ENCODE measurements around the gene CWC22. TPM values are rescaled to one million over a fixed set of nuclear protein-coding genes. Genes with fewer than 3 reads are reported as not detected.
"Not testable (repeated sequence)": the region's sequence is repeated elsewhere in the genome, so short reads cannot be mapped to it uniquely, and the experiment has no call there.

CWC22 gene
- polyA plus RNA-seq, 10 donors, result 19.0 to 25.3 (median 22.9) TPM

DNA sequence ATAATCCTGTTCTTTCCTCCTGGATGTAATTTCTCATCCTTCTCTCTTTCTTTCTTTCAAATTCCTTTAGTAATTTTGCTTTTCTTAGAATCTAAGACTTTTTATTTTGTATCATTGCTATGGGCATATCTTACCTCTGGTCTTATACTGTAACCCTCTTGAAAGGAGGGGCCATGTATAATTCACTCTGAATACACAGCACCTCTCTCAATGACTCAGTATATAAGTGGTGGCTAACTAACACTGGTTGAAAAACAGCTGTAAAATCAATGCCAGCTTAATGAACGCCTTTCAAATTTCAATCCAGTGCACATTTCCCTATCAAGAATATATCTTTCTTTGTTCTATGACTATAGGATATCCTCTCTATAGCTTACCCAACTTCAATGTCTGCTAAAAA lies 53.7 kb downstream of the CWC22 start:
- DNase-seq, result no peak

DNA sequence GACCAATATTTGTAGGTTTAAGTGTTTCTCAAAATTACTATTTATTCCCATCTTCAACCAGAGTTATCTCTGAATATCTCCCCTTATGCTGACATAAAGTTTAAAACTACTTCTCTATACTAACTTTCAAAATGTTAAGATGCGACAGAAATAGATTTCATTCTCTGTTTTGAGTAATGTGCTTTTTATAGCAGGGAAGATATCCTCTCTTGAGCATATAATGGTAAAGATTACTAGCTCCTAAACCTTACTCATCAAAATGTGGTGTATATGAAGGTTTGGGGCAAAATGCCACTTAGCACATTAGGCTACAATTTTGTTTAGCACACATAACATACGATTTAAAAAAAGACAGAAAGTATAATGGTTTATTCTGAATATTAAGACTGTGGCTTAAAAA lies 54.4 kb downstream of the CWC22 start:
- no peak for DNase-seq

DNA sequence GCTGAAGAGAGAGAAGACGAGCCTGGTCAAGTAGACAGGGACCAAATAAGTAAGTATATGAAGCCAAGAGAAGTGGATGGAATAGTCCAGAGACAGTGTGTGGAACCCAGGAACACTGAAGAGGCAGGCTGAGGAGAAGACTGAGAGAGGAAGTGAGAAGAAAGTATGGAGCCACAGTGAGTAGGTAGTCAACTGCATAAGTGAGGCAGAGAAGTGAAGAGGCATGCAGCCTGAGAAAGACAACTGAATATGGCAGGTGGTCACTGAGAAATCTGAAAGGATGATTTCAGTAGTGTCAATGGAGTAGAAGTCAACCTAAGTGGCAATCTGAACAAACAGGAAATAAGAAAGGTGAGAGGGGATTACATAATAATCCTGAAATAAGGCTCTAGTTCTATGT lies 55.4 kb downstream of the CWC22 start:
- no peak for DNase-seq

DNA sequence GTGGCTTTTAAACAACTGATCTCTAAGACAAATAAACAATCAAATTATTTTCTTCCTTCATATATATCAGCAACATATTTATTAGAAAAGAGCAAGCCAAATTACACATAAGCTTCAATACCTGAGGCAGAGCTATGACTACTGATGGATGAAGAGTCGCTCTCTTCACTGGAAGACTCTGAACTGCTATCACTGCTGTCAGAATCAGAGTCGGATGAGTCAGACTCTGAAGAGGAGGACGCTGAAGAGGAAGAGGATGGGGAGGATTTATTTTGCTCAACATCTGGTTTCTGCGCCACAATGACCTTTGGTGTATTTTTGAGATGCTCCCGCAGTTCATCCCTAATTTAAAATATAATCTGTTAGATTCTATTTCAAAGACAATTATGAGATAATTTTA lies 56.7 kb downstream of the CWC22 start:
- DNase-seq, result no peak

DNA sequence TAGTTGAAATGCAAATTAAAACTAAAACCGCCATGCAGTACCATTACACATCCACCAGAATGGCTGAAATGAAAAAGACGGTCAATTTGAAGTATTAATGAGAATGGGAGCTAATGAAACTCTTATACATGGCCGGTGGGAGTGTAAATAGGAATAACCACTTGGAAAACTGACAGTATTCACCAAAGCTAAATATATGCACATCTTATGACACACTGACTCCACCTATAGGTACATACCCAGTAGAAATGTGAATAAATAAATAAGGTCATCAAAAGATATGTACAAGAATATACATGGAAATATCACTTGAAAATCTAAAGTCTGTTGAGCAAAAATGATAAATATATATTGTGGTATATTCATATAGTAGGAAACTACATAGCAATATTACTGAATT lies 57.7 kb downstream of the CWC22 start:
- no peak for DNase-seq

DNA sequence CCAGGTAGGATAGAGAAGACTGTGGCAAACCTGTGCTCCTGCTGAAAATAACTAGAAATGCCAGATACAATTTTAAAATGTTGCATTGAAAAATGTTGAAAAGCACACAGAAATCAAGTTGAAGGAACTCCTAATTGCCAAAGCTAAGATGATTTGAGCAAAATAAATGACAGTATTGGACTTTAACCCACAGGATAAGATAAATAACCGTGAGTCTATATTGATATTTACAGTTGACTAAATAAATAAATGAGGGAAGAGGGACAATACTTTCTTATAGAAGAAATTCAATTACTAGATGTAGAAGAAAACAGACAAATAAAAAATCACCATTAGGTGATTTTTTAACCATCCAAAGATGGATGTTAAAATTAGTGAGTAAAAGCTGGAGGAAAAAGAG lies 59.0 kb downstream of the CWC22 start:
- DNase-seq, result no peak

DNA sequence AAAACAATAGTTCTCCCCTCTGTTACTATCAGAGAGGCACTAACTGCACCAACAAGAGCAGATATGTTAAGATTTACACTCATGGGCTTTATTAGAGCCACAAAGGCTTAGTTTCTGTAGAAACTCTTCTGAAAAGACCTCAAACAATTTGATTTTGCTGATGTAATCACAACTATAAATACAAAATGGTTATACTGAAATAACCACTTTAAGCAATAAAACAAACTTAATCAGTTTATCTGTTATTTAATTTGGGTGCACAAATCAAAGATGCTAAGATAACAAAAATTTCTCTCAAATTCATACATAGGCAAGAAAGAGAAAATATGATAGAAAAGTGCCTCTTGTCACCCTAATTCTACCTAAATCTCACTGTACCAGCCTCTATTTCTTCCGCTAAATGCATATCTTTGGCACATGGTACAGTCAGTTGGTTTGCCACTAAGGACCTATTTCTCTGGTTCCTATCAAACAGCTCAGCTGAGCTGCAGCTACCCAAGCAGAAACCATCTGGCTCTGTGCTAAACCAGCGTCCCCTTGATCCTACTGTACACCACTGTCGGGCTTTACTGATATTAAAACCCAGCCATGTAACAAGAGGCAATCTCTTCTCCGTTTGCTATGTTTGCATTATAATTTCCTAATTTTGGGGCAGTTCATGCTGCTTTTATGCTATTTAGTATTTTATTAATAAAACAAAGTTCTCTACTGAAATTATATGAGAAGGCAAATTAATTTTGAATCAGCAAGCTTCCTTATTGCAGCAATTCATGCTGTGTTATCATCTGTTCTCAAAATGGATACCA lies 60.1 kb downstream of the CWC22 start:
- DNase-seq, result no peak

DNA sequence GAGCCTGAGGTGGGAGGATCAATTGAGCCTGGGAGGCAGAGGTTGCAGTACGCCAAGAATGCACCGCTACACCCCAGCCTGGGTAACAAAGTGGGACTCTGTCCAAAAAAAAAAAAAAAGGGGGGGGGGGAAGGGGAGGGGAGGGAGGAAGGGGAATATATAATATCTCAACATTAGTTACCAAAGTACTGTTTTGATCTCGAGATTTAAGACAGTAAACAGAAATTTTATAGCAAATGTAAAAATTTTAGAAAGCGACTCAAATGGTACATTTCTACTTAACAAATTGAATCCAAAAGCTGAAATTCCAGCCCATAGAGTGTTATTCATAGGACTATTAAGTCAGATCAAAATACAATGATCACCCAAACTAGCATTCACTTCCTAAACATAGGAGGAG lies 60.8 kb downstream of the CWC22 start:
- no peak for DNase-seq

DNA sequence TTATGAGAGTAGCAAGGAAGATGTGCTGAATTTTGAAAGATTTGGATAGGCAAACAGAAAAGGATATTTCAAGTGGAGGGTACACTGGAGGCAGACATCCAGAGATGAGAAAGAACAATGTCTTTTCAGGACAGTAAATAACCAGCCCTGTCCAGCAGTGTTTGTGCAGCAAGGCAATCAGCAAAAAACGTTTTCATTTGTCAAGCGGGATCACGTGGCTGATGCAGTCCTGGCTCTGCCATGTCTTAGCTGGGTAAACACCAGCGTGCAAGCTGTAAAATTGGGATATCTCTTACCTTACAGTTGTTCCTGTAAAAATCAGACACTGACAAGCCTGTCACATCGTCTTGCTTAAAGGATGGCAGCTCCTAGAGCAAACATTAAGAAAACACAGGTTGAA lies 67.8 kb downstream of the CWC22 start:
- DNase-seq, result no peak

DNA sequence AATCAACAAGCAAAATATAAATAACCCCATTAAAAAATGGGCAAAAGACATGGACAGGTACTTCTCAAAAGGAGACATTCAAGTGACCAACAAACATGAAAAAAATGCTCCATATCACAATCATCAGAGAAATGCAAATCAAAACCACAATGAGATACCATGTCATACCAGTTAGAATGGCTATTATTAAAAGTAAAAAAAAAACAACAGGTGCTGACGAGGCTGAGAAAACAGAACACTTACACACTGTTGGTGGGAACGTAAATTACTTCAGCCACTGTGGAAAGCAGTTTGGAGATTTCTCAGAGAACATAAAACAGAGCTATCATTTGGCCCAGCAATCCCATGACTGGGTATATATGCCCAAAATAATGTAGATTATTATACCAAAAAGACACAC lies 69.1 kb downstream of the CWC22 start:
- DNase-seq, result no peak

DNA sequence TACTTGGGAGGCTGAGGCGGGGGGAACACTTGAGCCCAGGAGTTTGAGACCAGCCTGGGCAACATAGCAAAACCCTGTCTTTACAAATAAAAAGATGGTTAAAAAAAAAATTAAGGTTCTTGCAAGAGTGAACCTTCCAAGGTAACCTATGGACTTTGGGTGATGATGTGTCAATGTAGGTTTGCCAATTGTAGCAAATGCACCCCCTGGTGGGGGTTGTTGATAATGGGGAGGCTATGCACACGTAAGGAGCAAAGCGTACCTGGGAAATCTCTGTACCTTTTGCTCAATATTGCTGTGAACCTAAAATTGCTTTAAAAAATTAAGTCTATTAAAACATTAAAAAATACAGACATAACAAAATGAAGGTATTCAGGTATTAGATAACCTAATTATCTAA lies 70.4 kb downstream of the CWC22 start:
- no peak for DNase-seq

DNA sequence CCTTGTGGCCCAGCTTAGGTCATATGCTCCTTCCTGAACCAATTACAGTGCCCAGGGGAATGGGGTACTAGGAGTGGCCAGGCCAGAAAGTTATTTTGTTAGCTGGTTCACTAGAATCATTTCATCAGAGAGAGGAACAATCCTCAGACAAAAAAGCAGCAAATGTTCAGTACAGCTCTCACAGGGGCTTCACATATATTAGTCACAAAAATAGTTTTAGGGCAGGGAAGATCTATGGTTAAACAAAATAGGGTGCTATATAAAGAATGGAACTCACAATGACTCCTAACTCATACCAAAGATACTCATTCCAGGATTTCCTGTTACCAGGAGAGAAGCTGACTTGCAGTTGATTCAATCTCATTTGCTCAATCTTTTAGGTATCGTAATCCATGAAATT lies 71.0 kb downstream of the CWC22 start:
- DNase-seq, result no peak

DNA sequence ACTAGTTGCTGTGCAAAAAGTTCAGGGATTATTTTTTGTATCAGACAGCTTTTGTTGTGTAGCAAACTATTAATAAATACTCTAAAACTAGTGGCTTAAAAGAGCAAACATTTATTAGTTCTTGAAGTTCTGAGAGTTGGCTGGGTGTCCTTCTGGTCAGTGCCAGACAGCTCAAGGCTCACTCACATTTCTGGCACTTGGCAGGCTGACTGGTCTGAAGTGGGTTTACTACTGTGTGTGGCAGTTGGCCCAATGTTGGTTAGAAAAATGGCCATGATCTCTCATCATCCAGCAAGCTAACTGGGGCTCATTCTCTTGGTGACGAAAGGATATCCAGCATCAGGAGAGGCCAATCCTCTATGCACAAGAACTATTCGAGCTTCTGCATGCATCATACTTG lies 74.3 kb downstream of the CWC22 start:
- no peak for DNase-seq

DNA sequence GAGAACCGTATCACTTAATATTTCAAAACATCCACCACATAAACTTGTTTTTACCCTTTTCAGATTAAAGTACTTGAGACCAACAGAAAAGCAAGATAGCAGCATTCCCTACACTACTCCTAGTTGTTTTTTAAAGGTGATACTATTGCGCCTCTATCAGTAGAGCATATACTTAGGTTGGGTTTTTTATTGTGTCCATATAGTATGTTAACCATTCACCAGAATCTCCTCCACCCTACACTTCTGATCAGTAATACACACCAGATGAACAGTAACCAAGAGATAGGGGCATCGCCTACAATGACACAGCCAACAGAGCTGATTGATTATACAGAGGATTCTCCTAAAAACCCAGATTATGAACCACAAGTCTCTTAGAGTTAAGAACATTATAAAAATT lies 75.6 kb downstream of the CWC22 start:
- no peak for DNase-seq

DNA sequence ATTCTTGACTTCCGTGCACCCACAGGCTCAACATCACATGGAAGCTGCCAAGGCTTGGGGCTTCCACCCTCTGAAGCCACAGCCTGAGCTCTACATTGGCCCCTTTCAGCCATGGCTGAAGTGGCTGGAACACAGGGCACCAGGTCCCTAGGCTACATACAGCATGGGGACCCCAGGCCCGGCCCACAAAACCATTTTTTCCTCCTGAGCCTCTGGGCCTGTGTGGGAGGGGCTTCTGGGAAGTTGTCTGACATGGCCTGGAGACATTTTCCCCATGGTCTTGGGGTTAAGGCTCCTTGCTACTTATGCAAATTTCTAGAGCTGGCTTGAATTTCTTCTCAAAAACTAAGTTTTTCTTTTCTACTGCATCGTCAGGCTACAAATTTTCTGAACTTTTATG lies 77.1 kb downstream of the CWC22 start:
- not testable (repeated sequence) for DNase-seq

DNA sequence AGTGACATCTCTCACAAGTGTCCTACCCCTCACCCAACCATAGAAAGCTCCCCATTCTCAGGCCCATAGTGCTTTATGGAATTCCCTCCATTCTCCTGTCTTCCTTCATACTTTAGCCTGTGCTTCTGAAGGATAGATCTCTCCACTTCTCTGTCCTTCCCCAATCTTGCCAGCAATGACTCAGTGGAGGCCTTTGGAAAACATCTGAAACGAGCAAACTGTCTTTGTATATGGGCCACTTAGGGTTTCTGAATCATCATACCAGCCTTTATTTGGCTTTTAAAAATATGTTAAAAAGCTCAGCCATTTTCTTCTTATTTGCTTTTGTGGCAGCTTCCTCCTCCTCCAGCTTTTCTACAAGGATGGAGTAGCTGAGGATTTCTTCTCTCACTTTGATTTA lies 80.1 kb downstream of the CWC22 start:
- no peak for DNase-seq

DNA sequence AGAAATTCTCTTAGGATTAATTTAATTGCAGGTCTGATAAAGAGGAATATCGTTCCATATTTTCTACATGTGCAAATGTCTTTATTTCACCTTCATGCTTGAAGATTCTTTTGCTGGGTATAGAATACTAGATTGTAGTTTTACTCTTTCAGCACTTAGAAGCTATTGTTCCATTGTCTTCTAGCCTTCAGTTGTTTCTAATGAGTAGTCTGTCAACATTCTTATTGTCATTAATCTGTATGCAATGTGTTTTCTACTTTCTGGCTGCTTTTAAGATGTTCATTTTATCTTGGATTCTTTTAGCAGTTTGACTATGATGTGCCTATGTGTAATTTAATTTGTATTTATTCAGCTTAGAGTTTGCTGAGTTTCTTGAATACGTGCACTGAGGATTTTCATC lies 81.4 kb downstream of the CWC22 start:
- DNase-seq, result no peak

DNA sequence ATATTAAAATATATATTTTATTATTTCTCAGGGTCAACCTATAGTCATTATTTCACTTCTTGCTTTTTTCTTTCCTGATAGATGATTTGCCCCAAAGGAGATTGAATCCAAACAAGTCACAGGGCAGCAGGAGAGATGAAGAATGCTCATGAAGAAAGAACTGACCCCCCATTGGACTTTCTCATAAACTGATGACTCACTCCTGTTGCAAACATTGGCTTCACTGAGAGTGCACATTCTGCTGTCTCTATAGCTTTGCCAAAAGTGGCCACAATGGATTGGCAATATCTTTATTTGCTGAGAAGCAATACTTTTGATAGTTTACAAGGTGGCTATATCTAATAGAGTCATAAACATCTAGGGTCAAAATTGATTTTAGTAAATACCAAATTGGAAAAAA lies 89.8 kb downstream of the CWC22 start:
- no peak for DNase-seq

DNA sequence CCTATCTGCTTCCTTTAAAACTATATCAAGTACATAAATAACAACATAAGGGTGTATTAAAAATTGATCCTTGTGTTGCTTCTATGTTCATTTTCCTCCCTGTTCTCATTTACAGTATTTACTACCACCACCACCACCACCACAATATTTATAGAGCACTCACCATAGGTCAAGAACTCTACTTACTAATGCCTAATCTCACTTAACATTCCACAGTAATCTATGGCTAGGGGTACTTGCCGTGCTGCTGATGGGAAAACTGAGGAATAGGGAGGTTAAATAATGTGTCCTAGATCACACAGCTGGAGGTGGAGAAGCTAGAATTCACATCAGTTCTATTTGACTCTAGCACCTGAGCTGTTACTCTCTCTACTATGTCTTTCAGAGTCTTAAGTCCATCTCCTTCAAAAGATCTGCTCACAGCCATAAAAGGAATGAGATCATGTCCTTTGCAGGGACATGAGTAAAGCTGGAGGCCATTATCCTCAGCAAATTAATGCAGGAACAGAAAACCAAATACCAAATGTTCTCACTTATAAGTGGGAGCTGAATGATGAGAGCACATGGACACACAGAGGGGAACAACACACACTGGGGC lies 91.6 kb downstream of the CWC22 start:
- no peak for DNase-seq

DNA sequence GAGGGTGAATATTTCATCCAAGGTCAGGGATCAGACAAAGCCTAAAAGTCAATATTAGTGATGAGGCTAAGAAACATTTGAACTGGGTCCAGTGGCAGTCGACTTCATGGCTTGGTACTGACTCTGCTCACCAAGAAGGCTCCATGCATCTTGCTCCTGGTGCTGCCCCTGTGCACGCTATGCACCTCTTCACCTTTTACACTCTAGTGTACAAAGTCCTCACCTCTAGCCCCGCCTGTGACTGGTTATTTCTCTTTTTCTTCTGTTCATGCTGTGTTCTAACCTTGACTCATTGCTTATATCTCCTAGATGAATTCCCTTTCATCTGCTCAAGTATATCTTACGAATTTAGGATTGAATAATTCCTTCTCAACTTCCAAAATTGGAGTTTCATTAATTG lies 93.3 kb downstream of the CWC22 start:
- no peak for DNase-seq

DNA sequence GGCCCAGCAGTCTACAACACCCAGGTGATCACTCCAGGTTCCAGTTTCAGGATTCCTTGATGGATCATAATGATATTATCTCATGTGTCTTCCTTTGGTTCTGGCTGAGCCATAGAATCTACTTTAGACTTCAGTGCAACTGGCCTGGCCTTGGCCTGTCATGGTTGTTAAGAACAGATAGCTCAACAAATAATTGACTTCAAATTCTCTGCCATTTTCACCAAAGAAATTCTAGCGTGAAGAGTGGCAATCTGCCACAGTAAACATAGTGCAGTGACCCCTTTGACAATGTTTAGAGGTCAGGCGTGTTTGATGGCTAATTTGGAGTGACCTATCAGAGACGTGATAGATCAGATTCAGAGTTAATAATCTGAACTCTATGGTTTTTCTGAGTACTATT lies 95.5 kb downstream of the CWC22 start:
- DNase-seq, result no peak

DNA sequence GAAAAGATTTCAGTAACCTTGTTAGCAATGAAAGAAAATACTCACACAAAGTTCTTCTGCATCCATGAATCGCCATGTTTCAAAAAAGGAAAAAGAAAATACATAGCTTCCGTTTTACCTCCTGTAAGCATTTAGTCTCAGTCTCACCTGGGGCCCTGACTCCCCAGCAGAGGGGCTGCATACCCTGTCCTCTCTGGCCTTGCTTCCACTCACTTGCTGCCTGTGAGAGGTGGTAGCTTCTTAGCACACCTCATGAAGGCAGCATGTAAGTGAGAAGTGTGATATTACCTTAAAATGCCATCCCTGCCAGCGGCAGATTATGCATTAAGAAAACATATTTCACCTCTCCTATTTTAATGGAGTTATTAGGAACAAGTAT lies 96.4 kb downstream of the CWC22 start:
- DNase-seq, result no peak

DNA sequence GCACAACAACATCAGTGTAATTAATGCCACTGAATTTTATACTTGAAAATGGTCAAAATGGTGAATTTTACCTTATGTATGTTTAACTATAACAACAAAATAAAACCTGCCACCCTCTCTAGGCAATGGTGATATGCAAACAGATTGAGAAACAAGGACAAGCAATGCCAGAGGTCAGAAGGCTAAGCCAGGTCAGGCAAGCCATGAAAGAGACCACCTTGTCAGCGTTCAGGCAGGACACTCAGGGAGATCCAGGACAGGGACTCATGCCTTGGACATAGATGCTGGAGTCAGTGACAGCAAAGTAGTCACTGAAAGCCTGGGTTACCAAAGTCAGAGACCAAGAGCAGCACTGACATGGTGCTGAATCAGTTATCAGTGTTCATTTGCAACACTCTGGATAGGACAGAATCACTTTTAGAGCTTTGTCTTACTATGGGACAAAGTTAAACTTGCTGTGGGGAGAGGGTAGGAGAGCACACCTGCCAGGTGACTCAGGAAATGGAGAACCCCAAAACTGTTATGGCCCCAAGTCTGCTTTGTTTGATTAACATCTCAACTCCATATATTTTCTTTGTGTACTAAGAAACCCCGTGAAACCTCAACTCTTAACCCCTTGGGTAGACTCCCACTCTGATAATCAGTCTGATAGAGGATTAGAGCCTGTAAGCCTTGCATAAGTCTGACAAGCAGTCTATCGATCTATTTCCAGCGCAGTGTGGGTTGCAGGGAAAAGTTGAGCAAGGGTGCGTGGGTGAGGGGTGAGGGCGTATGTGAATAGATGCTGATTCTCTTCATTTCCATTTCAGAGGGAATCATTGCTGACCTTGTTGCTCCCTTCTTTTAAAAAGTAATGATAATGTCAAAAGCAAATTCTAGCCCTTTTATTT lies 97.0 kb downstream of the CWC22 start:
- DNase-seq, result no peak
